Common myeloid progenitor, CD34-positive (primary cell): ENCODE data around the gene GOLGA6L26.
"Not testable (repeated sequence)": the region's sequence is repeated elsewhere in the genome, so short reads cannot be mapped to it uniquely, and the experiment has no call there.

Source experiments
- CTCF ChIA-PET: fragments of 350-600 bp; sonication (Branson Sonifier 250); formaldehyde crosslinking; loops from one replicate; lab custom pipeline; 2021; ENCODE audit warnings: antibody characterized with exemption; lab: Charles Lee
- POLR2A ChIA-PET: fragments of 350-600 bp; sonication (Branson Sonifier 250); formaldehyde crosslinking; loops from one replicate; lab custom pipeline; 2021; ENCODE audit warnings: antibody characterized with exemption; lab: Charles Lee
- DNase-seq, 3 donors: peaks; one replicate each; pipeline versions ENCODE4 v3.0.0 to v3.0.0-alpha.2; 2013
- H3K27ac ChIP-seq, 2 experiments: 1 replicate in 1 of 2; 2 replicates in 1 of 2; pipeline ENCODE4 v1.7.0; 2013; ENCODE audit warnings: inconsistent platforms in 2 of 2, low read length in 2 of 2, mild to moderate bottlenecking in 2 of 2, low read depth in 1 of 2, moderate library complexity in 1 of 2; ENCODE audit not compliant: severe bottlenecking in 2 of 2, insufficient read depth in 1 of 2, poor library complexity in 1 of 2
- H3K27me3 ChIP-seq, 5 experiments: replicated peaks in 2 of 5; 1 replicate in 3 of 5; 2 replicates in 2 of 5; pipeline versions ENCODE4 v1.6.1 to v1.7.0; 2013; ENCODE audit warnings: low read length in 4 of 5, mild to moderate bottlenecking in 2 of 5, moderate library complexity in 2 of 5, inconsistent platforms in 1 of 5; ENCODE audit not compliant: insufficient read depth in 5 of 5, control insufficient read depth in 4 of 5
- H3K36me3 ChIP-seq, 4 experiments: 1 replicate in 2 of 4; 2 replicates in 2 of 4; pipeline versions ENCODE4 v1.6.1 to v1.7.0; 2013; ENCODE audit warnings: low read length in 3 of 4, control low read depth in 1 of 4, mild to moderate bottlenecking in 1 of 4; ENCODE audit not compliant: control insufficient read depth in 4 of 4, insufficient read depth in 4 of 4
- H3K4me1 ChIP-seq, 4 experiments: 1 replicate in 3 of 4; 2 replicates in 1 of 4; pipeline versions ENCODE4 v1.6.1 to v1.7.1; 2013; ENCODE audit warnings: low read length in 3 of 4, mild to moderate bottlenecking in 3 of 4, control low read depth in 1 of 4, inconsistent platforms in 1 of 4, moderate library complexity in 1 of 4; ENCODE audit not compliant: control insufficient read depth in 4 of 4, insufficient read depth in 4 of 4; ENCODE audit errors: control extremely low read depth in 1 of 4
- H3K4me3 ChIP-seq, 7 experiments: 1 replicate in 4 of 7; 2 replicates in 3 of 7; pipeline versions ENCODE4 v1.5.1 to v1.7.0; 2013; ENCODE audit warnings: mild to moderate bottlenecking in 7 of 7, low read length in 6 of 7, moderate library complexity in 6 of 7, inconsistent platforms in 2 of 7, low read depth in 2 of 7, control low read depth in 1 of 7; ENCODE audit not compliant: insufficient read depth in 4 of 7, control insufficient read depth in 1 of 7; ENCODE audit errors: extremely low read depth in 1 of 7
- H3K9me3 ChIP-seq, 5 experiments: 1 replicate in 4 of 5; 2 replicates in 1 of 5; pipeline versions ENCODE4 v1.6.1 to v1.7.1; 2013; ENCODE audit warnings: low read length in 4 of 5, mild to moderate bottlenecking in 2 of 5, inconsistent platforms in 1 of 5, low read depth in 1 of 5, moderate library complexity in 1 of 5; ENCODE audit not compliant: control insufficient read depth in 4 of 5, insufficient read depth in 2 of 5; ENCODE audit errors: control extremely low read depth in 1 of 5
- WGBS: methylation state at CpG from one replicate; pipeline ENCODE4 v1.1.5; 2013; ENCODE audit not compliant: insufficient coverage; 5-methylcytosine and 5-hydroxymethylcytosine counted together

The GOLGA6L26 gene

DNA sequence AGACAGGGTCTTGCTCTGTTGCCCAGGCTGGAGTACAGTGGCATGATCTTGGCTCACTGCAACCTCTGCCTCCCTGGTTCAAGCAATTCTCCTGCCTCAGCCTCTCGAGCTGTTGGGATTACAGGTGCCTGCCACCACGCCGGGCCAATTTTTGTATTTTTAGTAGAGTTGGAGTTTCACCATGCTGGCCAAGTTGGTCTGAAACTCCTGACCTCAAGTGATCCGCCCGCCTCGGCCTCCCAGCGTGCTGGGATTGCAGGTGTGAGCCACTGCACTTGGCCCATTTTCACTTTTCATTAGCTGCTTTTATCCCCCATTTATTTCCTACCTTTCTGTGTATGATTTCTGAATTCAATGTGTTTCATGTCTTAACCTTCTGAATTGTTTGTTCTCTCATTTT, 28.1 kb downstream of the GOLGA6L26 start:
- DNase-seq, POLR2A ChIA-PET: not testable (repeated sequence)
- WGBS: 100% methylated on average over 3 of the region's 7 CpGs

DNA sequence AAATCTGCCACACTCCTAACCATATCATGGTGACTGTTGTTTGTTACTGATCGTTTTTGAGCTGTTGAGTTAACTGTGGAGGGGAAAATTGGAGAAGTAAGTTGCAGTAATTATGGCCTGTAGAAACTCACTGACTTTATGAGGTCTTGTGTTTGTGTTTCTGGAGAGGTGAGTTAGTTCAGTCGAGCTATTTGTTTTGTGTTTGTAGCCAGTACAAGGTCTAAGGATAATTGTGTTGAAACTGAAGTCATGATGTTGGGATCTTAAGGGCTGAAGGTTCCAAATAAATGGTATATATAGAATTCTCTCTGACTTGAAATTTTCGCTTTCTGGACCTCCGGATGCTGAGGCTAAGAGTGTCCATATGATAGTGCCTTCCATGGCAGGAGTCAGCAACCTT, 29.2 kb downstream of the GOLGA6L26 start:
- H3K9me3 ChIP-seq, CTCF ChIA-PET, POLR2A ChIA-PET, H3K27me3 ChIP-seq: not testable (repeated sequence)
- whole genome bisulfite sequencing: 100% methylated on average over 2 of the region's 4 CpGs
- peak in 2 of 3 donors; percentile 17 to 21 for DNase-seq
- Histone ChIP-seq H3K4me3 (peak overlapping the region in 5 of 7 experiments; percentile 47 to 77 (median 67)), H3K36me3 (peaks cover 0 to 18% (median 7%) of the 10 kb centered on the region in 4 experiments), H3K4me1 (peaks cover 0 to 12% (median 4%) of the 10 kb centered on the region in 4 experiments), H3K27ac (peak overlapping the region in 1 of 2 experiments; percentile 68)

More for the DNA sequence above, 28.1 kb downstream of the GOLGA6L26 start:
- CTCF ChIA-PET, H3K4me3 ChIP-seq, H3K9me3 ChIP-seq, H3K27ac ChIP-seq, H3K27me3 ChIP-seq: not testable (repeated sequence)
- H3K4me1 ChIP-seq: peaks cover 0 to 12% (median 4%) of the 10 kb centered on the region in 4 experiments
- H3K36me3 ChIP-seq: peaks cover under 1 to 28% (median 14%) of the 10 kb centered on the region in 4 experiments

DNA sequence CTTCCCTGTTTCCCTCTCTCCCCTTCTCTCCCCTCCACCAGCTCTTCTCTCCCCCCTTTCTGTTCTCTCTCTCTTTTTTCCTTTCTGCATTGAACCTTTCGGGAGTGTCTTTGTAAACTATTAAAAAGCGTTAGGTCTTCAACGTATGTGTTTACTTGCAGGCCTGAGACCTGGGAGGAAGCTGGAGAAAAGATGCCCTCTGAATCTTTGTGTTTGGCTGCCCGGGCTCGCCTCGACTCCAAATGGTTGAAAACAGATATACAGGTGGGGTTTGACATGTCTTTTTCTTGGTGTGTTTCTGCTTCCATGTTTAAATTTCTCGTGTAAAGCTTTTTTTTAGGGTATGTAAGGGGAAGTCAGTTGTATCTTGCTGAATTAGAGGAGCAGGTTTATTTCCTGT, 29.7 kb downstream of the GOLGA6L26 start:
- peak in 2 of 3 donors; percentile 14 to 21 for DNase-seq
- Histone ChIP-seq H3K36me3 (peaks cover 0 to 18% (median 7%) of the 10 kb centered on the region in 4 experiments), H3K4me3 (peak overlapping the region; percentile 14 to 77 (median 62)), H3K4me1 (peaks cover 0 to 12% (median 4%) of the 10 kb centered on the region in 4 experiments)
- CTCF ChIA-PET, H3K27ac ChIP-seq, POLR2A ChIA-PET, H3K9me3 ChIP-seq, H3K27me3 ChIP-seq: not testable (repeated sequence)
- WGBS: 30% methylated on average over 5 of the region's 7 CpGs

GRCh38 chr15:23303654-23304053, 30.3 kb downstream of the GOLGA6L26 start:
- POLR2A ChIA-PET, CTCF ChIA-PET, H3K27me3 ChIP-seq, H3K9me3 ChIP-seq, H3K27ac ChIP-seq: not testable (repeated sequence)
- peak overlapping the region in 5 of 7 experiments; percentile 42 to 77 (median 67) for H3K4me3 ChIP-seq
- H3K4me1 ChIP-seq: peaks cover 0 to 12% (median 4%) of the 10 kb centered on the region in 4 experiments
- peak; percentile 2 to 33 (median 33) for DNase-seq
- H3K36me3 ChIP-seq: peaks cover 0 to 12% (median 7%) of the 10 kb centered on the region in 4 experiments
- no CpG with 5 or more reads among the region's 55 CpGs for WGBS

DNA sequence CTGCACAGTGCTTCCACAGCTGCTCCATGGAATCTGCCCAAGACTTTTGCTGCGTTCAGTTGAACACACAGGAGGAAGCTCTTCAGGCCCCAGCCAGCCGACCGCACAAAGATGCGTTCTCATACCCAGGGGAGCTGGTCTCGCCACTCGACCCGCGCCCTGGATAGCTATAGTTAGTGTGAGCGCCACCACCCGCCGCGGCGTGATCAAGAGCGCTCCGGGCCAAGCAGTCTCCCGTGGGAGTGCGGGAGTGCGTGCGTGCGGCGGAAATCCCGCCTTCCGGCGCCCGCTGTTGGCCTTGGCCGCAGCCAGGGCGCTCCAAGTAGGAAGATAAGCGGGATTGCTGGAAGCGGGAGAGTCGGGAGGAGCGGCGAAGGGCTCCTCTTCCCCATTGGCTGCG, 30.8 kb downstream of the GOLGA6L26 start:
- H3K27ac ChIP-seq, H3K9me3 ChIP-seq, DNase-seq, H3K27me3 ChIP-seq, POLR2A ChIA-PET, CTCF ChIA-PET, H3K36me3 ChIP-seq: not testable (repeated sequence)
- Histone ChIP-seq H3K4me3 (peak overlapping the region in 2 of 7 experiments; percentile 45 to 62), H3K4me1 (peaks cover 0 to 12% (median 4%) of the 10 kb centered on the region in 4 experiments)
- WGBS: no CpG with 5 or more reads among the region's 33 CpGs
